ENCODE data around the gene VPS16.
"Not testable (repeated sequence)": the region's sequence is repeated elsewhere in the genome, so short reads cannot be mapped to it uniquely, and the experiment has no call there.

Gene VPS16

DNA sequence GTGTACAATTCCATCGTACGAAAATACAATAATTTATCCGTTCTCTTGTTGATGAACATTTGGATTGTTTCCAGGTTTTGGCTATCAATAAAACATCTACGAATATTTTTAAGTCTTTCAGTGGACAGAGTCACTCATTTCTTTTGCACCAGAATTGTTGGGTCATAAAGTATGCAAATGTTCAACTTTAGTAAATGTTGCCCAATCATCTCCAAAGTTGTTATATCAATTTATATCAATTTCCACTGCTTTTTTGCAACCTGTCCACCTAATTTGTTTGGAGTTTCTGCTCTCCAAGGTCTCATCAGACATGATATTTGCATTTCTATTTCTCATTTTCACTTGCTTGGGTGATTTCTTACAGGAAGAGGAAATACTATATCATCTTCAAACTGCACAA is 13.9 kb upstream of the VPS16 start:
- TF ChIP-seq ZNF8 (CRISPR knock-in tag; IDR thresholded peaks at IDR 0.05) (no peak), BACH2 (CRISPR knock-in tag; IDR thresholded peaks at IDR 0.05; ENCODE audit: borderline replicate concordance) (no peak), GLIS3 (CRISPR knock-in tag; IDR thresholded peaks at IDR 0.05) (no peak), PPARA (CRISPR knock-in tag; IDR thresholded peaks at IDR 0.05; ENCODE audit: borderline replicate concordance) (no peak), ZNF70 (CRISPR knock-in tag; IDR thresholded peaks at IDR 0.05) (no peak), TOX (CRISPR knock-in tag; IDR thresholded peaks at IDR 0.05; ENCODE audit: borderline replicate concordance) (no peak), ESRRG (CRISPR knock-in tag; IDR thresholded peaks at IDR 0.05) (no peak), CSRNP3 (CRISPR knock-in tag; IDR thresholded peaks at IDR 0.05) (no peak), ZFP30 (CRISPR knock-in tag; IDR thresholded peaks at IDR 0.05) (no peak), ISL1 (CRISPR knock-in tag; IDR thresholded peaks at IDR 0.05) (no peak), RARB (CRISPR knock-in tag; IDR thresholded peaks at IDR 0.05) (no peak), ZC3H10 (CRISPR knock-in tag; IDR thresholded peaks at IDR 0.05) (no peak)
- TF ChIP-seq, protein P1, sequence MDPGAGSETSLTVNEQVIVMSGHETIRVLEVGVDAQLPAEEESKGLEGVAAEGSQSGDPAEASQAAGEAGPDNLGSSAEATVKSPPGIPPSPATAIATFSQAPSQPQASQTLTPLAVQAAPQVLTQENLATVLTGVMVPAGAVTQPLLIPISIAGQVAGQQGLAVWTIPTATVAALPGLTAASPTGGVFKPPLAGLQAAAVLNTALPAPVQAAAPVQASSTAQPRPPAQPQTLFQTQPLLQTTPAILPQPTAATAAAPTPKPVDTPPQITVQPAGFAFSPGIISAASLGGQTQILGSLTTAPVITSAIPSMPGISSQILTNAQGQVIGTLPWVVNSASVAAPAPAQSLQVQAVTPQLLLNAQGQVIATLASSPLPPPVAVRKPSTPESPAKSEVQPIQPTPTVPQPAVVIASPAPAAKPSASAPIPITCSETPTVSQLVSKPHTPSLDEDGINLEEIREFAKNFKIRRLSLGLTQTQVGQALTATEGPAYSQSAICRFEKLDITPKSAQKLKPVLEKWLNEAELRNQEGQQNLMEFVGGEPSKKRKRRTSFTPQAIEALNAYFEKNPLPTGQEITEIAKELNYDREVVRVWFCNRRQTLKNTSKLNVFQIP (CRISPR knock-in tag; IDR thresholded peaks at IDR 0.05; ENCODE audit: borderline replicate concordance, low read depth), result no peak
- TF ChIP-seq, protein P2, sequence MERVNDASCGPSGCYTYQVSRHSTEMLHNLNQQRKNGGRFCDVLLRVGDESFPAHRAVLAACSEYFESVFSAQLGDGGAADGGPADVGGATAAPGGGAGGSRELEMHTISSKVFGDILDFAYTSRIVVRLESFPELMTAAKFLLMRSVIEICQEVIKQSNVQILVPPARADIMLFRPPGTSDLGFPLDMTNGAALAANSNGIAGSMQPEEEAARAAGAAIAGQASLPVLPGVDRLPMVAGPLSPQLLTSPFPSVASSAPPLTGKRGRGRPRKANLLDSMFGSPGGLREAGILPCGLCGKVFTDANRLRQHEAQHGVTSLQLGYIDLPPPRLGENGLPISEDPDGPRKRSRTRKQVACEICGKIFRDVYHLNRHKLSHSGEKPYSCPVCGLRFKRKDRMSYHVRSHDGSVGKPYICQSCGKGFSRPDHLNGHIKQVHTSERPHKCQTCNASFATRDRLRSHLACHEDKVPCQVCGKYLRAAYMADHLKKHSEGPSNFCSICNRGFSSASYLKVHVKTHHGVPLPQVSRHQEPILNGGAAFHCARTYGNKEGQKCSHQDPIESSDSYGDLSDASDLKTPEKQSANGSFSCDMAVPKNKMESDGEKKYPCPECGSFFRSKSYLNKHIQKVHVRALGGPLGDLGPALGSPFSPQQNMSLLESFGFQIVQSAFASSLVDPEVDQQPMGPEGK (CRISPR knock-in tag; IDR thresholded peaks at IDR 0.05; ENCODE audit: borderline replicate concordance), result no peak

DNA sequence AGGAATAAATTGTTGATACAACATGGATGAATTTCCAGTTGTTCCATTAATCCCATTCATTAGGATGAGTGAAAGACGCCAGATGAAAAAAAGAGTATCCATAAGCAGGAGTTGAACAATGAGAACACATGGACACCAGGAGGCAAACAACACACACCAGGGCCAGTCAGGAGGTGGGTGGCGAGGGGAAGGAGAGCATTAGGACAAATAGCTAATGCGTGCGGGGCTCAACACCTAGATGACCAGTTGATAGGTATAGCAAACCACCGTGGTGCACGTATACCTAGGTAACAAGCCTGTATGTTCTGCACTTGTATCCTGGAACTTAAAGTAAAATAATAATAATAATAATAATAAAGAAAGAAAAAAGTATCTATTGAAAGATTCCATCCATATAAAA is 11.2 kb upstream of the VPS16 start:
- no peak for TF ChIP-seq ZNF565 (CRISPR knock-in tag; conservative IDR thresholded peaks at IDR 0.05; ENCODE audit: low read depth)
- TF ChIP-seq ZFP30 (CRISPR knock-in tag; IDR thresholded peaks at IDR 0.05), result no peak
- TF ChIP-seq, protein P3, sequence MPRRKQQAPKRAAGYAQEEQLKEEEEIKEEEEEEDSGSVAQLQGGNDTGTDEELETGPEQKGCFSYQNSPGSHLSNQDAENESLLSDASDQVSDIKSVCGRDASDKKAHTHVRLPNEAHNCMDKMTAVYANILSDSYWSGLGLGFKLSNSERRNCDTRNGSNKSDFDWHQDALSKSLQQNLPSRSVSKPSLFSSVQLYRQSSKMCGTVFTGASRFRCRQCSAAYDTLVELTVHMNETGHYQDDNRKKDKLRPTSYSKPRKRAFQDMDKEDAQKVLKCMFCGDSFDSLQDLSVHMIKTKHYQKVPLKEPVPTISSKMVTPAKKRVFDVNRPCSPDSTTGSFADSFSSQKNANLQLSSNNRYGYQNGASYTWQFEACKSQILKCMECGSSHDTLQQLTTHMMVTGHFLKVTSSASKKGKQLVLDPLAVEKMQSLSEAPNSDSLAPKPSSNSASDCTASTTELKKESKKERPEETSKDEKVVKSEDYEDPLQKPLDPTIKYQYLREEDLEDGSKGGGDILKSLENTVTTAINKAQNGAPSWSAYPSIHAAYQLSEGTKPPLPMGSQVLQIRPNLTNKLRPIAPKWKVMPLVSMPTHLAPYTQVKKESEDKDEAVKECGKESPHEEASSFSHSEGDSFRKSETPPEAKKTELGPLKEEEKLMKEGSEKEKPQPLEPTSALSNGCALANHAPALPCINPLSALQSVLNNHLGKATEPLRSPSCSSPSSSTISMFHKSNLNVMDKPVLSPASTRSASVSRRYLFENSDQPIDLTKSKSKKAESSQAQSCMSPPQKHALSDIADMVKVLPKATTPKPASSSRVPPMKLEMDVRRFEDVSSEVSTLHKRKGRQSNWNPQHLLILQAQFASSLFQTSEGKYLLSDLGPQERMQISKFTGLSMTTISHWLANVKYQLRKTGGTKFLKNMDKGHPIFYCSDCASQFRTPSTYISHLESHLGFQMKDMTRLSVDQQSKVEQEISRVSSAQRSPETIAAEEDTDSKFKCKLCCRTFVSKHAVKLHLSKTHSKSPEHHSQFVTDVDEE (CRISPR knock-in tag; IDR thresholded peaks at IDR 0.05), result no peak
- TF ChIP-seq GLIS3 (CRISPR knock-in tag; IDR thresholded peaks at IDR 0.05), result no peak
- TF ChIP-seq TCF4 (CRISPR knock-in tag; IDR thresholded peaks at IDR 0.05; ENCODE audit: borderline replicate concordance), result no peak
- no peak for TF ChIP-seq PPARA (CRISPR knock-in tag; IDR thresholded peaks at IDR 0.05; ENCODE audit: borderline replicate concordance)
- TF ChIP-seq, protein P2 (CRISPR knock-in tag; IDR thresholded peaks at IDR 0.05; ENCODE audit: borderline replicate concordance), result no peak
- no peak for TF ChIP-seq ISL1 (CRISPR knock-in tag; IDR thresholded peaks at IDR 0.05)
- no peak for TF ChIP-seq SNAI2 (CRISPR knock-in tag; IDR thresholded peaks at IDR 0.05)
- no peak for TF ChIP-seq ARNTL (CRISPR knock-in tag; IDR thresholded peaks at IDR 0.05; ENCODE audit: borderline replicate concordance, low read depth)
- no peak for TF ChIP-seq ZNF8 (CRISPR knock-in tag; IDR thresholded peaks at IDR 0.05)
- TF ChIP-seq, protein P4, sequence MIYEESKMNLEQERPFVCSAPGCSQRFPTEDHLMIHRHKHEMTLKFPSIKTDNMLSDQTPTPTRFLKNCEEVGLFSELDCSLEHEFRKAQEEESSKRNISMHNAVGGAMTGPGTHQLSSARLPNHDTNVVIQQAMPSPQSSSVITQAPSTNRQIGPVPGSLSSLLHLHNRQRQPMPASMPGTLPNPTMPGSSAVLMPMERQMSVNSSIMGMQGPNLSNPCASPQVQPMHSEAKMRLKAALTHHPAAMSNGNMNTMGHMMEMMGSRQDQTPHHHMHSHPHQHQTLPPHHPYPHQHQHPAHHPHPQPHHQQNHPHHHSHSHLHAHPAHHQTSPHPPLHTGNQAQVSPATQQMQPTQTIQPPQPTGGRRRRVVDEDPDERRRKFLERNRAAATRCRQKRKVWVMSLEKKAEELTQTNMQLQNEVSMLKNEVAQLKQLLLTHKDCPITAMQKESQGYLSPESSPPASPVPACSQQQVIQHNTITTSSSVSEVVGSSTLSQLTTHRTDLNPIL (CRISPR knock-in tag; IDR thresholded peaks at IDR 0.05; ENCODE audit: low read depth), result no peak
- no peak for TF ChIP-seq ZC3H10 (CRISPR knock-in tag; IDR thresholded peaks at IDR 0.05)
- no peak for TF ChIP-seq ZFP3 (CRISPR knock-in tag; IDR thresholded peaks at IDR 0.05)
- no peak for TF ChIP-seq BACH2 (CRISPR knock-in tag; IDR thresholded peaks at IDR 0.05; ENCODE audit: borderline replicate concordance)
- no peak for TF ChIP-seq RARB (CRISPR knock-in tag; IDR thresholded peaks at IDR 0.05)
- no peak for ATAC-seq

More for the DNA sequence above, 13.9 kb upstream of the VPS16 start:
- ATAC-seq, result no peak

DNA sequence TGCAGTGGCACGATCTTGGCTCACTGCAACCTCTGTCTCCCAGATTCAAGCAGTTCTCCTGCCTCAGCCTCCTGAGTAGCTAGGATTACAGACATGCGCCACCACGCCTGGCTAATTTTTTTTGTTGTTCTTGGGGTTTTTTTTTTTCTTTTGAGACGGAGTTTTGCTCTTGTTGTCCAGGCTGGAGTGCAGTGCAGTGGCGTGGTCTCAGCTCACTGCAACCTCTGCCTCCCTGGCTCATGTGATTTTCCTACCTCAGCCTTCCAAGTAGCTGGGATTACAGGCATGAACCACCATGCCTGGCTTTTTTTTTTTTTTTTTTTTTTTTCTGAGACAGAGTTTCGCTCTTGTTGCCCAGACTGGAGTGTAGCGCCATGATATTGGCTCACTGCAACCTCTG is 9.3 kb upstream of the VPS16 start:
- ATAC-seq, result not testable (repeated sequence)

Measured in SK-N-SH treated with all-trans-retinoic acid at 6 μM for 48 hours (cell line).